ENCODE data around the gene NUDT3.
A peak's percentile ranks its signal among the peaks of the same experiment; 100 is the strongest.

The NUDT3 gene

DNA sequence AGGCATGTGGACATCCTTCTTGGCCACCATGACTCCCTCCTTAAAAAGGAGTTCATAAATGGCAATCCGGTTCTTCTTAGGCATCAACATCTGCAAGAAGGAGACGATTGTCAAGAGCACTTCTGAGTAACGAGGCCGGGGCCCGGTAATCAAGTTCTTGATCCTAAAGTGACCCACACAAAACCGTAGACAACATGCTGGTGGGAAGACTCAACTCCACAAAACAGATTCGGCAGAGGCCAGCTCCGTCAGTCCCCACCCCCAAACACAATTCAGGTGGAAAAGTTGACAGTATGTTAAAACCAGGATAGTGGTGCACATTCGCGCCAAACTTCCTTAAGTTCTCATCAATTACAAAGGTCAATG, 32.6 kb upstream of the NUDT3 start:
- no peak for TF ChIP-seq EZH2phosphoT487 (IDR thresholded peaks at IDR 0.05; ENCODE audit: low read depth)
- TF ChIP-seq, protein P1, sequence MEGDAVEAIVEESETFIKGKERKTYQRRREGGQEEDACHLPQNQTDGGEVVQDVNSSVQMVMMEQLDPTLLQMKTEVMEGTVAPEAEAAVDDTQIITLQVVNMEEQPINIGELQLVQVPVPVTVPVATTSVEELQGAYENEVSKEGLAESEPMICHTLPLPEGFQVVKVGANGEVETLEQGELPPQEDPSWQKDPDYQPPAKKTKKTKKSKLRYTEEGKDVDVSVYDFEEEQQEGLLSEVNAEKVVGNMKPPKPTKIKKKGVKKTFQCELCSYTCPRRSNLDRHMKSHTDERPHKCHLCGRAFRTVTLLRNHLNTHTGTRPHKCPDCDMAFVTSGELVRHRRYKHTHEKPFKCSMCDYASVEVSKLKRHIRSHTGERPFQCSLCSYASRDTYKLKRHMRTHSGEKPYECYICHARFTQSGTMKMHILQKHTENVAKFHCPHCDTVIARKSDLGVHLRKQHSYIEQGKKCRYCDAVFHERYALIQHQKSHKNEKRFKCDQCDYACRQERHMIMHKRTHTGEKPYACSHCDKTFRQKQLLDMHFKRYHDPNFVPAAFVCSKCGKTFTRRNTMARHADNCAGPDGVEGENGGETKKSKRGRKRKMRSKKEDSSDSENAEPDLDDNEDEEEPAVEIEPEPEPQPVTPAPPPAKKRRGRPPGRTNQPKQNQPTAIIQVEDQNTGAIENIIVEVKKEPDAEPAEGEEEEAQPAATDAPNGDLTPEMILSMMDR (IDR thresholded peaks at IDR 0.05; ENCODE audit: low read depth, low read length), result no peak
- peak overlapping the region; percentile 98 for H3K9ac ChIP-seq (ENCODE audit: low read length)
- H3K4me1 ChIP-seq (ENCODE audit: low read length), result peaks cover 9% of the 10 kb centered on the region
- H3K27me3 ChIP-seq (ENCODE audit: low read depth, low read length), result no peaks in the 10 kb centered on the region
- peak overlapping the region; percentile 87 for H3K4me2 ChIP-seq (ENCODE audit: low read length)
- peak overlapping the region; percentile 96 for H3K4me3 ChIP-seq (ENCODE audit: low read length)
- peak overlapping the region; percentile 57 for H3K27ac ChIP-seq (ENCODE audit: low read length)
- peaks cover 41% of the 10 kb centered on the region for H3K79me2 ChIP-seq (ENCODE audit: low read length)
- H3K9me3 ChIP-seq (ENCODE audit: insufficient read depth, low read length), result no peaks in the 10 kb centered on the region
- H2AFZ ChIP-seq (ENCODE audit: low read depth, low read length), result no peak overlapping the region
- 0 out of 2 replicates have a peak, but pooled peaks cover 2% of the 10 kb centered on the region for H4K20me1 ChIP-seq (ENCODE audit: insufficient read depth, low read length)
- H3K36me3 ChIP-seq (replicated peaks; ENCODE audit: low read depth, low read length), result peaks cover 35% of the 10 kb centered on the region

- 0 out of 2 replicates have a peak, but pooled peaks cover 2% of the 10 kb centered on the region for H4K20me1 ChIP-seq (ENCODE audit: insufficient read depth, low read length)
- H3K4me3 ChIP-seq (ENCODE audit: low read length), result peak overlapping the region; percentile 96
- peaks cover 9% of the 10 kb centered on the region for H3K4me1 ChIP-seq (ENCODE audit: low read length)
- H3K27me3 ChIP-seq (ENCODE audit: low read depth, low read length), result no peaks in the 10 kb centered on the region
- no peak overlapping the region for H2AFZ ChIP-seq (ENCODE audit: low read depth, low read length)
- no peaks in the 10 kb centered on the region for H3K9me3 ChIP-seq (ENCODE audit: insufficient read depth, low read length)
- H3K27ac ChIP-seq (ENCODE audit: low read length), result 0 out of 2 replicates have a peak overlapping the region, but pooled peaks have one; percentile 57
- peak overlapping the region; percentile 98 for H3K9ac ChIP-seq (ENCODE audit: low read length)
- peak overlapping the region; percentile 87 for H3K4me2 ChIP-seq (ENCODE audit: low read length)
- peaks cover 41% of the 10 kb centered on the region for H3K79me2 ChIP-seq (ENCODE audit: low read length)
- TF ChIP-seq EZH2phosphoT487 (IDR thresholded peaks at IDR 0.05; ENCODE audit: low read depth), result no peak
- TF ChIP-seq, protein P1 (IDR thresholded peaks at IDR 0.05; ENCODE audit: low read depth, low read length), result no peak
- peaks cover 35% of the 10 kb centered on the region for H3K36me3 ChIP-seq (replicated peaks; ENCODE audit: low read depth, low read length)
Measured at GRCh38 chr6:34424200-34425131, 32.0 kb upstream of the NUDT3 start.

- Histone ChIP-seq H3K27ac (ENCODE audit: low read length) (no peak overlapping the region), H3K27me3 (ENCODE audit: low read depth, low read length) (no peaks in the 10 kb centered on the region), H3K9ac (ENCODE audit: low read length) (no peak overlapping the region), H3K4me1 (ENCODE audit: low read length) (peaks cover 9% of the 10 kb centered on the region), H3K36me3 (replicated peaks; ENCODE audit: low read depth, low read length) (peaks cover 39% of the 10 kb centered on the region), H3K4me2 (ENCODE audit: low read length) (no peak overlapping the region), H3K9me3 (ENCODE audit: insufficient read depth, low read length) (no peaks in the 10 kb centered on the region), H3K79me2 (ENCODE audit: low read length) (peaks cover 41% of the 10 kb centered on the region), H2AFZ (ENCODE audit: low read depth, low read length) (no peak overlapping the region), H3K4me3 (ENCODE audit: low read length) (no peak overlapping the region), H4K20me1 (ENCODE audit: insufficient read depth, low read length) (peaks cover 5% of the 10 kb centered on the region; the same call in 1 of the 2 replicates)
- no peak for TF ChIP-seq EZH2phosphoT487 (IDR thresholded peaks at IDR 0.05; ENCODE audit: low read depth)
- TF ChIP-seq, protein P1 (IDR thresholded peaks at IDR 0.05; ENCODE audit: low read depth, low read length), result no peak
Measured at GRCh38 chr6:34423254-34423653, 30.8 kb upstream of the NUDT3 start.

GRCh38 chr6:34418367-34418766, 25.9 kb upstream of the NUDT3 start:
- peaks cover 6% of the 10 kb centered on the region for H4K20me1 ChIP-seq (ENCODE audit: insufficient read depth, low read length)
- no peak overlapping the region for H3K27ac ChIP-seq (ENCODE audit: low read length)
- TF ChIP-seq, protein P1 (IDR thresholded peaks at IDR 0.05; ENCODE audit: low read depth, low read length), result no peak
- TF ChIP-seq EZH2phosphoT487 (IDR thresholded peaks at IDR 0.05; ENCODE audit: low read depth), result no peak

More at GRCh38 chr6:34418367-34418766, 25.9 kb upstream of the NUDT3 start:
- Histone ChIP-seq H3K79me2 (ENCODE audit: low read length) (peaks cover 14% of the 10 kb centered on the region), H2AFZ (ENCODE audit: low read depth, low read length) (no peak overlapping the region), H3K9ac (ENCODE audit: low read length) (no peak overlapping the region), H3K4me2 (ENCODE audit: low read length) (no peak overlapping the region), H3K27me3 (ENCODE audit: low read depth, low read length) (no peaks in the 10 kb centered on the region), H3K9me3 (ENCODE audit: insufficient read depth, low read length) (no peaks in the 10 kb centered on the region), H3K4me1 (ENCODE audit: low read length) (no peaks in the 10 kb centered on the region), H3K36me3 (replicated peaks; ENCODE audit: low read depth, low read length) (peaks cover 37% of the 10 kb centered on the region), H3K4me3 (ENCODE audit: low read length) (no peak overlapping the region)

Measured in OCI-LY3 (cell line).